ENCODE data around the gene CDK5RAP3.

The CDK5RAP3 gene

GRCh38 chr17:47966079-47966519 is 4.8 kb upstream of the CDK5RAP3 start:
- no peaks in the 10 kb centered on the region for H3K36me3 ChIP-seq (ENCODE audit: control insufficient read depth in 1 of 2, insufficient read depth in 2 of 2, low read length in 2 of 2)
- H3K79me2 ChIP-seq (ENCODE audit: control insufficient read depth, insufficient read depth, low read length, poor library complexity) = peaks cover under 1% of the 10 kb centered on the region
- H2BK12ac ChIP-seq (ENCODE audit: low read length) = no peak overlapping the region
- H3K18ac ChIP-seq (ENCODE audit: low read length) = no peak overlapping the region
- H4K12ac ChIP-seq (ENCODE audit: low read depth, low read length) = no peak overlapping the region
- no CpG with 5 or more reads among the region's 1 CpG for WGBS (ENCODE audit: extremely low coverage, insufficient coverage, insufficient read length)
- no peak overlapping the region for H2AFZ ChIP-seq (ENCODE audit: insufficient read depth, low read length, poor library complexity)
- H4K91ac ChIP-seq (ENCODE audit: low read depth, low read length) = no peak overlapping the region
- H3K27me3 ChIP-seq (ENCODE audit: insufficient read depth, low read length) = no peaks in the 10 kb centered on the region
- H2AK5ac ChIP-seq (ENCODE audit: low read length) = no peak overlapping the region
- no peak overlapping the region for H3K27ac ChIP-seq (ENCODE audit: low read depth, low read length)
- no peaks in the 10 kb centered on the region for H3K9me3 ChIP-seq (ENCODE audit: insufficient read depth, low read depth, low read length)
- peaks cover 7 to 9% of the 10 kb centered on the region in 2 experiments for H3K4me1 ChIP-seq (ENCODE audit: control insufficient read depth in 1 of 2, insufficient read depth in 2 of 2, low read length in 2 of 2)
- DNase-seq = no peak
- H3K9ac ChIP-seq (ENCODE audit: low read length) = no peak overlapping the region
- H3K4me3 ChIP-seq (ENCODE audit: low read depth, low read length) = no peak overlapping the region
- no peak overlapping the region for H3K4ac ChIP-seq (ENCODE audit: low read depth, low read length)
- H4K8ac ChIP-seq (ENCODE audit: low read depth, low read length) = no peak overlapping the region
- no peak overlapping the region for H3K14ac ChIP-seq (ENCODE audit: low read length)
- no peak overlapping the region for H3K4me2 ChIP-seq (ENCODE audit: low read length)
- no peak overlapping the region for H2BK120ac ChIP-seq (ENCODE audit: insufficient read depth, low read length, poor library complexity)
- peaks cover 2% of the 10 kb centered on the region for H3K79me1 ChIP-seq (ENCODE audit: low read length)
- H2BK5ac ChIP-seq (ENCODE audit: low read depth, low read length, poor library complexity) = no peak overlapping the region
- no peak overlapping the region for H3K23ac ChIP-seq (ENCODE audit: low read length)

- Histone ChIP-seq H2AFZ (ENCODE audit: insufficient read depth, low read length, poor library complexity) (no peak overlapping the region), H3K79me1 (ENCODE audit: low read length) (peaks cover 4% of the 10 kb centered on the region), H2BK12ac (ENCODE audit: low read length) (peak overlapping the region; percentile 6), H2BK5ac (ENCODE audit: low read depth, low read length, poor library complexity) (no peak overlapping the region), H4K91ac (ENCODE audit: low read depth, low read length) (peak overlapping the region; percentile 15), H3K79me2 (ENCODE audit: control insufficient read depth, insufficient read depth, low read length, poor library complexity) (peaks cover 4% of the 10 kb centered on the region), H3K4me3 (ENCODE audit: low read depth, low read length) (no peak overlapping the region), H3K23ac (ENCODE audit: low read length) (no peak overlapping the region), H3K36me3 (ENCODE audit: control insufficient read depth in 1 of 2, insufficient read depth in 2 of 2, low read length in 2 of 2) (no peaks in the 10 kb centered on the region), H3K18ac (ENCODE audit: low read length) (no peak overlapping the region), H3K4me2 (ENCODE audit: low read length) (no peak overlapping the region), H4K12ac (ENCODE audit: low read depth, low read length) (no peak overlapping the region), H2AK5ac (ENCODE audit: low read length) (no peak overlapping the region), H3K14ac (ENCODE audit: low read length) (no peak overlapping the region), H3K27ac (ENCODE audit: low read depth, low read length) (no peak overlapping the region), H4K8ac (ENCODE audit: low read depth, low read length) (no peak overlapping the region), H3K4me1 (ENCODE audit: control insufficient read depth in 1 of 2, insufficient read depth in 2 of 2, low read length in 2 of 2) (peaks cover 9 to 14% of the 10 kb centered on the region in 2 experiments), H2BK120ac (ENCODE audit: insufficient read depth, low read length, poor library complexity) (no peak overlapping the region), H3K9ac (ENCODE audit: low read length) (no peak overlapping the region), H3K9me3 (ENCODE audit: insufficient read depth, low read depth, low read length) (no peaks in the 10 kb centered on the region), H3K27me3 (ENCODE audit: insufficient read depth, low read length) (no peaks in the 10 kb centered on the region), H3K4ac (ENCODE audit: low read depth, low read length) (no peak overlapping the region)
- DNase-seq = peak; percentile 16 to 78
- WGBS (ENCODE audit: extremely low coverage, insufficient coverage, insufficient read length) = no CpG with 5 or more reads among the region's 5 CpGs
Observed at GRCh38 chr17:47967607-47968252, 3.2 kb upstream of the CDK5RAP3 start.

GRCh38 chr17:47968836-47969235 is 2.1 kb upstream of the CDK5RAP3 start:
- no peak overlapping the region for H2BK12ac ChIP-seq (ENCODE audit: low read length)

GRCh38 chr17:47969930-47970724 is 786 bp upstream of the CDK5RAP3 start:
- Histone ChIP-seq H3K23ac (ENCODE audit: low read length) (no peak overlapping the region), H3K14ac (ENCODE audit: low read length) (no peak overlapping the region), H4K91ac (ENCODE audit: low read depth, low read length) (peak overlapping the region; percentile 7), H3K4me2 (ENCODE audit: low read length) (peak overlapping the region; percentile 51), H2BK12ac (ENCODE audit: low read length) (no peak overlapping the region), H3K36me3 (ENCODE audit: control insufficient read depth in 1 of 2, insufficient read depth in 2 of 2, low read length in 2 of 2) (peaks cover 10 to 15% of the 10 kb centered on the region in 2 experiments), H3K79me1 (ENCODE audit: low read length) (peaks cover 4% of the 10 kb centered on the region), H3K9me3 (ENCODE audit: insufficient read depth, low read depth, low read length) (no peaks in the 10 kb centered on the region), H3K4ac (ENCODE audit: low read depth, low read length) (no peak overlapping the region), H2BK120ac (ENCODE audit: insufficient read depth, low read length, poor library complexity) (peak overlapping the region; percentile 1), H3K18ac (ENCODE audit: low read length) (no peak overlapping the region), H2AK5ac (ENCODE audit: low read length) (peak overlapping the region; percentile 32), H3K27ac (ENCODE audit: low read depth, low read length) (no peak overlapping the region), H2BK5ac (ENCODE audit: low read depth, low read length, poor library complexity) (no peak overlapping the region), H4K8ac (ENCODE audit: low read depth, low read length) (peak overlapping the region; percentile 63), H3K9ac (ENCODE audit: low read length) (no peak overlapping the region), H3K79me2 (ENCODE audit: control insufficient read depth, insufficient read depth, low read length, poor library complexity) (peaks cover 4% of the 10 kb centered on the region), H3K27me3 (ENCODE audit: insufficient read depth, low read length) (no peaks in the 10 kb centered on the region), H3K4me1 (ENCODE audit: control insufficient read depth in 1 of 2, insufficient read depth in 2 of 2, low read length in 2 of 2) (peaks cover 9 to 14% of the 10 kb centered on the region in 2 experiments), H3K4me3 (ENCODE audit: low read depth, low read length) (no peak overlapping the region), H2AFZ (ENCODE audit: insufficient read depth, low read length, poor library complexity) (peak overlapping the region; percentile 47), H4K12ac (ENCODE audit: low read depth, low read length) (no peak overlapping the region)
- WGBS (ENCODE audit: extremely low coverage, insufficient coverage, insufficient read length) = no CpG with 5 or more reads among the region's 15 CpGs
- no peak for DNase-seq

More at GRCh38 chr17:47968836-47969235, 2.1 kb upstream of the CDK5RAP3 start:
- Histone ChIP-seq H4K8ac (ENCODE audit: low read depth, low read length) (no peak overlapping the region), H3K14ac (ENCODE audit: low read length) (no peak overlapping the region), H3K36me3 (ENCODE audit: control insufficient read depth in 1 of 2, insufficient read depth in 2 of 2, low read length in 2 of 2) (peaks cover 3 to 5% of the 10 kb centered on the region in 2 experiments), H3K4ac (ENCODE audit: low read depth, low read length) (no peak overlapping the region), H3K27me3 (ENCODE audit: insufficient read depth, low read length) (no peaks in the 10 kb centered on the region), H3K18ac (ENCODE audit: low read length) (no peak overlapping the region), H2AFZ (ENCODE audit: insufficient read depth, low read length, poor library complexity) (no peak overlapping the region), H3K4me1 (ENCODE audit: control insufficient read depth in 1 of 2, insufficient read depth in 2 of 2, low read length in 2 of 2) (peaks cover 9 to 14% of the 10 kb centered on the region in 2 experiments), H4K12ac (ENCODE audit: low read depth, low read length) (no peak overlapping the region), H4K91ac (ENCODE audit: low read depth, low read length) (no peak overlapping the region), H3K4me2 (ENCODE audit: low read length) (no peak overlapping the region), H3K79me1 (ENCODE audit: low read length) (peaks cover 4% of the 10 kb centered on the region), H3K27ac (ENCODE audit: low read depth, low read length) (no peak overlapping the region), H3K79me2 (ENCODE audit: control insufficient read depth, insufficient read depth, low read length, poor library complexity) (peaks cover 4% of the 10 kb centered on the region), H2BK5ac (ENCODE audit: low read depth, low read length, poor library complexity) (no peak overlapping the region), H2AK5ac (ENCODE audit: low read length) (no peak overlapping the region), H3K9ac (ENCODE audit: low read length) (no peak overlapping the region), H2BK120ac (ENCODE audit: insufficient read depth, low read length, poor library complexity) (no peak overlapping the region), H3K4me3 (ENCODE audit: low read depth, low read length) (no peak overlapping the region), H3K9me3 (ENCODE audit: insufficient read depth, low read depth, low read length) (no peaks in the 10 kb centered on the region), H3K23ac (ENCODE audit: low read length) (no peak overlapping the region)
- WGBS (ENCODE audit: extremely low coverage, insufficient coverage, insufficient read length) = no CpG with 5 or more reads among the region's 5 CpGs
- no peak for DNase-seq
